NOMO-1 treated with dmso at 0.1 percent for 144 hours (cell line): ENCODE data around the gene AVEN.
"Not testable (repeated sequence)": the region's sequence is repeated elsewhere in the genome, so short reads cannot be mapped to it uniquely, and the experiment has no call there.

ENCODE experiments used
- DNase-seq: peaks from one replicate; lab custom pipeline; 2025; ENCODE audit not compliant: unreplicated experiment; lab: John Stamatoyannopoulos, UW

Gene AVEN

DNA sequence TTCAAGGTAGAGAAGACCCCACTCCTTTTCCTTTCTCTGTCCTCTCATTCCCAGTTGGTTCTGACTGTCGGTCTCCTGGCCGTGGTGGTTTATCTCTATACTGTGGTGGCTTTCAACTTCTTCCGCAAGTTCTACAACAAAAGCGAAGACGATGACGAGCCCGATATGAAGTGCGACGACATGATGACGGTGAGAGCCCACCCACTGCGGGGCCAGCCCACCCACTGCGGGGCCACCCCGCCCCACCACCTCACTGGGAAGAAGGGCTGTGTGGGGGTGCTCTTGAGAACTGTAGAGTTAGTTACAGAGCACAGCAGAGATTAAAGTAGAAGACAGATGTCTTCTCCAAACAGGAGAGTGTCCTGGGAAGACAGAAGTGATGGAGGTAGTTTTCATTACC, 181.3 kb downstream of the AVEN start:
- no peak for DNase-seq

DNA sequence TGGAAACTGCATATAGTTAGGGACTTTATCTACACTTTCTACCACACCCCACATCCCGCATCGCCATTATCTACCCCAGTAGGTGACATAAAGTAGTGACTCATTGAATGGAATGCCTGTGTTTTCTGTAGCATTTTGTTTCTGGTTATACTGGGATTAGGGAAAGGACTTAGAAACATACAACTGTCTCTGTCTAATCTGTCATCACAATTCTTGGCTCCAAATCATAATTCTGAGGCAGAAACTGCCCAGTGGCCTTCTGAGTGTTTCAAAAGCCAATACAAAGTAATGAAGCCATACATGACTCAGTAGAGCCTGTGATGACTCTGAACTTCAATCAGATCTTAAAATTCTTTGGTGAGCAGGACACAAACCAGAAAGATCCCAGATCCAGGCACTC, 186.4 kb downstream of the AVEN start:
- DNase-seq, result no peak

DNA sequence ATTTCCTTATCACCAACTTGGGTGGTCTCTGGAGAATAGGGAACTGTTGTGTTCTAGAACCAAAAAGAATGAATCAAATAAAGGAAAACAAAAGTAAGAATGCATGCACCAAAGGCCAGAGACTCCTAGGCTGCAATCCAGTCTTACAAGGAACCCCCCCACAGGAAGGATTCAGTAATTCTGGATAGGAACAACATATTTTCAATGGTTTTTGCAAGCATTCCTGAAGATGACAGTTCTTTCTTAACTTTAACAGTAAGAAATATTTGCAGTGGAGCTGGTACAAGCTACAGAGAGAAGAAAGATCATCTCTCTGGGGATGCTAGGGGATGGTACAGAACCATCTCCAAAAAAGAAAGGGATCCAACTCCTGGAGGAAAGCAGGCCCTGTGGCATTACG, 186.9 kb downstream of the AVEN start:
- DNase-seq, result no peak

DNA sequence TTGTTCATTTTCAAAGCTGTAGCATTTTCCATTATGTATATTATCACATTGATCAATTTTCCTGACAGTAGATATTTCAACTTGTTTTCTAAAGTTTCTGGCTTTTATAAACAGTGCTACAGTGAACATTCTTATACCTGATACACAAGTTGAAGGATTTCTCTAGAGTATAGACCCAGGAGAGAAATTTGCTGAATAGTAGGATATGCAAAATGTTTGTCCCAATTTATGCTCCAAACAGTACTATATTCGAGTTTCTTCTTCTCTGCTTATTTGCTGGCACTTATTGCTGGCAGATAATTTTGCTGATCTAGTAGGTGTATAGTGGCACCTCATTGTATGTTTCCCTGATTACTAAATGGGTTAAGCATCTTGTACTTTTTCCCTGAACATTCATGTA, 187.9 kb downstream of the AVEN start:
- no peak for DNase-seq

DNA sequence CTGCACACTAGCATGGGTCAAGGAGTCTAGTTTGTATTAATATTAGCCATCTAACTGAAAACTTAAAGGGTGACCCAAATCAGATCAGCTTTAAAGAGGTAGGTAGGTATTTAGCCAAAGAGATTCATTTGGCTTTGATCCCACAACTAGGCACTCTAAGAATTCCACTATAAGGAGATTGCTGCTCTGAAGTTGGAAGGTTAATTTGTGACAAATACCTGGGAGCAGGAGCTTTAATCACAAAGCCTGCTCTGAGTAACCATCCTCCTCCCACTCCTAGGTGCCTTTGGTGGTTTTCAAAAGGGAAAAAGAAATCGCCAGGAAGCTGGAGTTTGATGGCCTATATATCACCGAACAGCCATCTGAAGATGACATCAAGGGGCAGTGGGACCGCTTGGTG, 191.0 kb downstream of the AVEN start:
- DNase-seq, result no peak

DNA sequence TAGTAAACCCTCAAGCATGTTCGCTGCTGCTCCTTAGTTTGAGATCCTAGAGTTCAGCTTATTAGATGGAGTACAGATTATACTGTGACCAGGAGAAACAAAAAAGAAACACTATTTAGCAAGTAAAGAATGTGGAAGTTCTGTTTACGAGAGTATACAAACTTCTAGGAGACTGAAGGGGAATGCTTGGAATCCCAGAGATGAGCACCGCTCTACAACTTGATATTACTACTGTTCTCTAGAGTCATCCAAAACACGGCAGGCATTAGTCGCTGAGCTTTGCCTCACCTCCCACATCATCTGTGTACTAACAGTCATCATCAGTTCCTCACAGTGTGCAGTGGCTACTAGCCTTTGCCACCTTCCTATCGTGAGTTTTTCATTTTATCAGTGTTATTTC, 192.1 kb downstream of the AVEN start:
- DNase-seq, result no peak

DNA sequence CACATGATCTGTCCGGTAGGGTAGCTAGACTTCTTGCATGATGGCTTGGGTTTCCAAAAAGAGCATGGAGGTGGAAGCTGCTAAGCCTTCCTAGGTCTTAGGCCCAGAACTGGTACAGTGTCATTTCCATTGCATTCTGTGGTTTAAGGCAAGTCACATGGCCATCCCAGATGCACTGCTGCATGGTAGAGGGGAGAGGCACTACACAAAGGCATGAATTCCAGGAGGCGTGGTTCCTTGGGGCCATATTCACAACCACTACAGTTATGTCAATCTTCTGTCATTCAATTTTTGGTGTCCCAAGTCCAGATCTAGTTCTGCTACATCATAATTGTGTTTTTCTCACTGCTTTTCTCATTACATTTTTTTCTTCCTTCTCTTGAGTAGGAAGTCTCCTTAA, 192.9 kb downstream of the AVEN start:
- no peak for DNase-seq

DNA sequence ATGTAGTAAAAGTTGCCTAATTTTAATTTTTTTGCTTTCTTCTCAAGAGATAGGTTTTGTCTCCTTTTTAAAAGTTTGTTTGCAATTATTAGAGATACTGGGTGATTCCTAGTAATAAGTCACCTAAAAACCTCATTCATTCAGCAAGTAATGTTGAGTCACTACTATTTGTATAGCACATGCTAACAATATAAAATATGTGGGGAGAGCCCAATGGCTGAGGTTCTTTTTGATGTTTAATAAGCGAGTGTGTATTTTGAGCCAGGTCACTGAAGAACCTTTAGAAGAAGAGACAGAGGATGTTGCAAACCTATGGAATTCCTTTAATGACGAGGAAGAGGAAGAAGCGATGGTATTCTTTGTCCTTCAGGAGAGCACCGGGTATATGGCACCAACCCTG, 194.4 kb downstream of the AVEN start:
- DNase-seq, result no peak

DNA sequence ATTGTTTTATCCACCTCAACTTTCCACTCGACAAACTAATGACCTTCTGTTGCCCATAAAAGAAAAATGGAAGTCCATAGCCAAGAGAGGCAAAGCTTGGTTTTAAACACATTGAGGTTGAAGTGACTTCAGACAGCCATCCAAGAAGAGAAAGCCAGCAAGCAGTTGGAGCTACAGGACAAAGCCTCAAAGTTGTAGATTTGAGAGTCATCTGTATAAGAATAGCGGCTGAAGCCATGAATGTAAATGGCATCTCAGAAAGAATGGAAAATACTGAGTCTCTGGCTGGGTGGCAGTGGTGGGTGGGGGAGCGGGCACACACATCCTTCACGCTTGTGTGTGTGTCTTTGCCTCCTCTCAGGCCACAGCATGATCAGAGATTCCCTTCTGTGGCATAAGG, 194.8 kb downstream of the AVEN start:
- DNase-seq, result no peak

DNA sequence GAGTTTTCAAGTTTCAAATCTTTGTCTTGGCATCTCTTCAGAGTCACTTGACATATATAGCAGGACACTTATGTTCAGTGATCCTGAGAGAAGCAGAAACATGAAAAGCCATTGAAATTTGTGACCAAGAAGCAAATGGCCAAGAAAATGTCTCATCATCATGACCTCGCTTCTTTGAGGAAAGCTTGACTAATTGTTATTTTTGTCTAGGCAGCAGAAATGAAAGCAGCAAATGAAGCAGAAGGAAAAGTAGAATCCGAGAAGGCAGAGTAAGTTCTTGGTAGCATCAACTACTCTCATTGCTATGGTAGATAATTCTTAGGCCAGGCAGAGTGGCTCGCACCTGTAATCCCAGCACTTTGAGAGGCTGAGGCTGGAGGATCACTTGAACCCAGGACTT, 198.4 kb downstream of the AVEN start:
- DNase-seq, result no peak

DNA sequence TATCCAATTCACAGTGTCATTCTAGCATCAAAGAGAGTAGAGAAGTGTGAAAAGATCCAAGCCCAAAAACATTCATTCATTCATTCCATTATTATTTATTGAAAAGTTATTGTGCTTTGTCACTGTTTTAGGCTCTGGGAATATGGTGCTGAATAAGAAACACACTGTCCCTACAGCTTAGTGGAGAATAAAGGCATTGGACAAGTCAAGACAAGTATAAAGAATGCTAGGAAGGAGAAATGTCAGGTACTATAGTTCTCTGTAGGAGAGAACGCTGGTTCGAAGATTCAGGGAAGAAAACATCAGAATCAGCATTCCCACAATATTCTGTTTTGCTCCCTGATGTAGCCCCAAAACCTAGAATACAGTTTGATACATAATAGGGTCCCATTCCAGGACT, 199.5 kb downstream of the AVEN start:
- DNase-seq, result no peak

DNA sequence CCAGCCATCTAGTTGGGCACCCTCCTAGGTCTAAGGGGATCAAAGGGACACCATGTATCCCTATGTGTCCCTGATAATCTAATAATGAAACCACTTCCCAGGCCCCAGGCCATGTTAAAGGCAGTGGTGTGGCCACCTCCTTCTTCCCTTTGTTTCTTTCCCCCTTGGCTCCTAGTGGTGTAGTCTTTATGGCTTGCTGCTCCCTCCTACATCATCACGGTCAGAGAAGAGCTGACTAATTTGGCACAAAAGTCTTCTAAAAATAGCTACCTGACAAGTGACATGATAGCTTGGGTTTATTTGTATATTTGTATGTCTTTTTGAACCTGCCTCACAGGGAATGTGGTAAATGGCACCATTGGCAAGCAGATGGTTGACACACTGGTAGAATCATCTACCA, 201.7 kb downstream of the AVEN start:
- DNase-seq, result no peak

DNA sequence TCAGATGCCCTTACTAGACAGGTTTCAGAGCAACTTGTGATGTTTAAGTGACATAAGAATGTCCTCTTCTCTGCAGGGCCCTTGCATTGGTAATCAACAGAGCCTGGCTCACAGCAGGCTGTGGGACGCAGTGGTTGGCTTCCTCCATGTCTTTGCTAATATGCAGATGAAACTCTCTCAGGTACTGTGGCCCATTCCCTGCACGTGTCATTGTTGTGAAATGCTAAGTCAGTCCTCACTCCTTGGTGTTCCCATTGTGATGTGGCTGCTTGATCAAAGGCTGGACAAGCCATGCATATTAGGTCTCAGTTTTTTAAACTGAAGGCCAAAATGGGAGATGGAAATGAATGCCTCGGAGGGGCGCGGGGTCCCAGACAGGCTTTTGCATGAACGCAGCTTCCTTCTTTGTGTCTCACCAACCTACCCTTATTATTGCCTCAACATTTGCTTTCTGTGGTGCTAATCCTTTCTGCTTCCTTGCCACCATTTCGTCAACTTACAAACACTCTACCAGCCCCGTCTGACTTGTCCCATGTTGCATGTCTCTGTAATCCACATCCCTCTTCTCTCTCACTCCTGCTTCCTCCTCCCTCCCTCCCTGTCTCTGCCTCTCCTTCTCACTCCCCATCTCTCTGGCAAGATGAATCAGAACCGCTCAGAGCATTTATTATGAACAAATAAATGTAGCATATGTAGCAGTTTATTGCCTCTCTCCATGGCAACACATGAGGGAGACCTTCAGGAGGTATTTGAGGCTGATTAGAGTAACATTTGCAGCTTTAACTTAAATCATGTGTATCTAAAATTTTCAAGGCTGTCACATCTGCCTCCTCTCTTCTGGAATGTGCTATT, 203.9 kb downstream of the AVEN start:
- no peak for DNase-seq

DNA sequence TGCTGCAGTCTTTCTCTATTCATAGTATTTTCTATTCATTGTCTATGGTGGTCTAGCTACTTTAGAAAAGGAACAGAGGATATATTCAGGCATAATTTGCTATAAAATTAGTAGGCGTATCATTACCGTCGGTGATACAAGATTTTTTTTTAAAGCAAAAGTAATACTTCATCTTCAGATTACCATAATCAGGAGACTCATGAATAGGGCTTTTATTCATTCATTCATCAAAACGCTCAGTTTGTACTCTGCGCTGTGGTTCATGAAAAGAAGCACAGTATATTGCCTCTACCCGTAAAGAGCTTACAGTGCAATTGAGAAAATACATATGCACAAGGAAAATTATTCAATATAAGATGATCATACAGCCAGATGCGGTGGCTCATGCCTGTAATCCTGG, 207.4 kb downstream of the AVEN start:
- DNase-seq, result no peak

DNA sequence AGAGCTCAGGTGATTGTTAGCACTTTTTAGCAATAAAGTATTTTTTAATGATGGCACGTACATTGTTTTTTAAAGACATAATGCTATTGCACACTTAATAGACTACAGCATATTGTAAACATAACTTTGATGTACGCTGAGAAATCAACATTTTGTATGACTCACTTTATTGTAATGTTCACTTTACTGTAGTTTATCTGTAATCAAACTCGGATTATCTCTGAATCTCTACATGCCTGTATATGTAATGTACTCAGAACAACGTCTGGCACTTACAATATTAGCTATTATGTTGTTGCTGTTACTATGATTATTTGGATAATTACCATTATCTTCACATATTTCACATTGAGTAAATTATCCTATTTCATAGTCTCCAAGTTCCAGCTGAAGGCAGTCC, 208.7 kb downstream of the AVEN start:
- no peak for DNase-seq

DNA sequence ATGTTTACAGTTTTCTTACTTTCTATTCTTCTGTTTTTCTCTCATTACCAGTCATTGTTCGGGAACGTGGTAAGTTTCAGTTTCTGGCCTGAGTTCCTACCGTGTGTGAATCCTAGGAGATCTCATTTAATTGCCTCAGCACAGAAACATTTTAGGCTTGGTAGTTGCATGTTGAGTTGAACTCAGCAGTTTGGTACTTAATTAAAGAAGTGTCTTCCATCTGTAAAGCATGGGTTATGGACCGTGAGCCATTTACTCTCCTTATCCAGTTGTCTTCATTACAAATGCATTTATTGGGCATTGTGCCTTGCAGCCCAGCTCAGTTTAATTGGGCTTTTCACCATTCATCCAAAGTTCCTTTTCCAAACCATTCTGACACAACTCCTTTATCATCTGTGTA, 212.8 kb downstream of the AVEN start:
- no peak for DNase-seq

DNA sequence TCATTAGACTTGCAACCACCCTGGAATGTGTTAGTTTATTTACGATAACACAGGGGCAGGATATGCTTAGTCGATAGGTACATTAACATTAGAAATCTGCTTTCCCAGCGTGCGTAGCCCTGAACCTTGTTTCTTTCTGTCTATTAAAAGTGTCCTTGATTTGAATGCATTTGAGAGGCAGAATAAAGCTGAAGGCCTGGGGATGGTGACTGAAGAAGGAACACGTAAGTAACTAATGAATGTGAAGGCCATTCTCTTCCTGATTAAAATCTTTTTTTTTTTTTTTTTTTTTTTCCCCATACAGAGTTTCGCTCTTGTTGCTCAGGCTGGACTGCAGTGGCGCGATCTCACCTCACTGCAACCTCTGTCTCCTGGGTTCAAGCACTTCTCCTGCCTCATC, 213.6 kb downstream of the AVEN start:
- no peak for DNase-seq

DNA sequence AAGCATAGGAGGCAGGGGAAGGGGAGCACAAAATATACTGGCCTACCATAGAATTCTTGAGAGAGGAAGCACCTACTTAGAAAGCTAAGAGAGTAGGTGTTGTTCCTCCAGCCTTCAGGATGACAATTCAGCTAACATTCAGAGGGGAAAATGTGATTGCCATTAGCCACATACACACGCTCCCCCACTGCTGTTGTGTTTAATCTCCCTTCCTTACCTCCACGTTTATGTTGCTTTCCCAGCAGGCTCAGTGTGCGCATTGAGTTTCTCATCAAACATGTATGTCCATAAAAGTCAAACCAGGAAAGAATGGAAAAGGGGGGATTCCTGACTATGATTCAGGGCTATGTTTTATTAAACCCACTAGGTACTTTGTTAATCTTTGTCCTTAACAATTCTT, 215.9 kb downstream of the AVEN start:
- no peak for DNase-seq

DNA sequence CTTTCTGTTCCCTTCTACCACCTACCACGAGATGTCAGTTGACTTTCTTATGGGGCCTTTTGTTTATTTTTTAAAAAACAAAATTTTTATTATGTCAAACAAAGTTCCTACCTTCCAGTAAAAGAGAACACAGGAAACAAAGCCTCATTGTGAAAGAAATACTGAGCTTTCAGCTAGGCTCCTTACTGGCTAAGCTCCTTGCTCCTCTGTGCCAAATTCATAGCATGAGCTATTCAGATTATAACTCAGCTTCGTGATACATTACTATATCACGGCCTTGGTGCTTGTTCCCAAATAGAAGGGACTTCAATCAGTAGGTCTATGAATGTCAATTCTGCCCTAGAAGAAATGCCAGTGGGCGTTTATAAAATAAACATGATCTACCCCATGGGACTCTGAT, 216.5 kb downstream of the AVEN start:
- no peak for DNase-seq

DNA sequence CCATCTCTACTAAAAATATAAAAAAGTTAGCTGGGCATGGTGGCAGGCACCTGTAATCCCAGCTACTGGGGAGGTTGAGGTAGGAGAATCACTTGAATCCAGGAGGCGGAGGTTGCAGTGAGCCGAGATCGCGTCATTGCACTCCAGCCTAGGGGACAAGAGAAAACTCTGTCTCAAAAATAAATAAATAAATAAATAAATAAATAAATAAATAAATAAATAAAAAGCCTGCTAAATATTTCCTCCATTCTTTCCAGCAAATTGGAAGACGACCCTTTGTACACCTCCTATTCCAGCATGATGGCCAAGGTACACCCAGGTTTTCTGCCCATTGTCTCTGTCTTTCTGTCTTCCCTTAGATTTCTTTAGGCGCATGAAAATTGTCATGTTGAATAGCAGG, 219.5 kb downstream of the AVEN start:
- DNase-seq, result not testable (repeated sequence)
